D721Med (cell line): ENCODE results near the gene TTLL6.

ENCODE experiments used
- DNase-seq: peaks from one replicate; pipeline ENCODE4 v3.0.0; 2011; ENCODE audit warnings: low spot score; ENCODE audit not compliant: insufficient read length
- FAIRE-seq: peaks from 2 replicates; lab custom pipeline; 2011; peaks lifted over from hg19 to GRCh38; lab: Jason Lieb, UNC
- CTCF ChIP-seq: IDR thresholded peaks from 2 replicates; pipeline ENCODE4 v1.5.1; 2012; ENCODE audit warnings: mild to moderate bottlenecking, control low read depth; ENCODE audit not compliant: insufficient read depth; ENCODE audit errors: missing control alignments

Gene TTLL6

GRCh38 chr17:48752399-48753288 lies 64.4 kb downstream of the TTLL6 start:
- no peak for TF ChIP-seq CTCF
- FAIRE-seq (no peak), DNase-seq (no peak)

GRCh38 chr17:48751733-48752398 lies 65.2 kb downstream of the TTLL6 start:
- no peak for FAIRE-seq
- no peak for DNase-seq
- no peak for TF ChIP-seq CTCF

GRCh38 chr17:48751172-48751571 lies 65.9 kb downstream of the TTLL6 start:
- FAIRE-seq (no peak), DNase-seq (no peak)
- no peak for TF ChIP-seq CTCF

GRCh38 chr17:48749621-48750553 lies 67.1 kb downstream of the TTLL6 start:
- DNase-seq (no peak), FAIRE-seq (no peak)
- TF ChIP-seq CTCF: no peak

- no peak for TF ChIP-seq CTCF
- no peak for FAIRE-seq
- no peak for DNase-seq
Measured at GRCh38 chr17:48748718-48749566, 68.1 kb downstream of the TTLL6 start.

GRCh38 chr17:48747445-48748363 lies 69.3 kb downstream of the TTLL6 start:
- no peak for TF ChIP-seq CTCF
- DNase-seq: no peak
- no peak for FAIRE-seq
